Right kidney (tissue), 1 donor: ENCODE measurements around the gene BFSP2.
A peak's percentile ranks its signal among the peaks of the same experiment; 100 is the strongest.

Source experiments
- DNase-seq: peaks from one replicate; pipeline ENCODE4 v3.0.0-alpha.2; 2016

BFSP2 gene

GRCh38 chr3:133383741-133384140 is 16.1 kb upstream of the BFSP2 start:
- no peak for DNase-seq

- peak; percentile 57 for DNase-seq
Measured at GRCh38 chr3:133384331-133385027, 15.4 kb upstream of the BFSP2 start.

GRCh38 chr3:133386876-133387275 is 13.0 kb upstream of the BFSP2 start:
- DNase-seq = no peak

DNA sequence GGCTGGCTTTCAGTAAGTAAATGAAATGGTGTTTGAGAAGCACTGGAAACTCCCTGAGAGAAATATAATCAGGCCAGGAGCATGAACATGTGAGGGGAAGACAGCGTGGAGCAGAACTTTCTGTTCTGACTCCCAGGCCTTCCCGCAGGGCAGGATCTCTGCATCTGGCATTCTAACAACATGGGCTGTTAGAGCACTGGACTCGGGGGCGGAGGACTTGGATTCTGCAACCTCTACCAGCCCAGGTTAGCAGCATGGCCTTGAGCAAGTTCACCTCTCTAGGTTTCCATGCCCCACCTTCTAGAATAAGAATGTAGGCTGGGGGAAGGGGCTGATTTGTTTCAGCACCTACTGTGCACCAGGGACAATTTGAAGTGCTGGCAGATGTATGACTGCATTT is 12.5 kb upstream of the BFSP2 start:
- DNase-seq = no peak

DNA sequence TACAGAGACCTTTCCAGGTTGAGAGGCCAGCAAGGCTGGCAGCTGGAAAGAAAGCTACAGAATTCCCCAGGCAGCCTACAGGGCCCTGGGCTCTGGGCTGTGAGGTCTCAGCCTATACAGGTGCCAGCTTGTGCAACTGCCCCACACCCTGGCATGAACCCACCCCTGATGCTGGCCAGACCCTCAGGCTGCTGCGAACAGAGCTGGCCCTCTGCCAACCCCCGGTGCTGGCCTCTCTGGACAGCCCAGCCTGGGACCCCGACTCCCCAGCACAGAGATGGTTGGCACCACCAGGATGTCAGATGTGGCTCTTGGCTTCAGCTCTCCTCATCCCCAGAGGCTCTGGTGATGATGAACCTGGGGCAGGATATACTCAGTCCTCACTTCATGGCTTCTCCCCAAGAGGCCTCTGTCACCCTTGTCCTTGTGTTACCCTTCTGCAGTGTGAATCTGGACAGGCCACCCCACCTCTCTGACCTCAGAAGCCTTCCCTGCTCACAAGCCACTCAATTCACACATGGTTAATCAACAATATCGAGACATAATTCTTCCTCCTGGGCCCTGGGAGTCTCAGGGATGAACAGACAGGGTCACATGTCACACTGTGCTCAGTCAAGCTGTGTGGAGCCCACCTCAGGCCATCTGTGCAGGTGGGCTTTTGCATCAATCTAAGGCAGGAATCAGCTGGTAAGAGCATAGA is 11.0 kb upstream of the BFSP2 start:
- DNase-seq = no peak

- no peak for DNase-seq
Measured at GRCh38 chr3:133390715-133391114, 9.1 kb upstream of the BFSP2 start.

DNA sequence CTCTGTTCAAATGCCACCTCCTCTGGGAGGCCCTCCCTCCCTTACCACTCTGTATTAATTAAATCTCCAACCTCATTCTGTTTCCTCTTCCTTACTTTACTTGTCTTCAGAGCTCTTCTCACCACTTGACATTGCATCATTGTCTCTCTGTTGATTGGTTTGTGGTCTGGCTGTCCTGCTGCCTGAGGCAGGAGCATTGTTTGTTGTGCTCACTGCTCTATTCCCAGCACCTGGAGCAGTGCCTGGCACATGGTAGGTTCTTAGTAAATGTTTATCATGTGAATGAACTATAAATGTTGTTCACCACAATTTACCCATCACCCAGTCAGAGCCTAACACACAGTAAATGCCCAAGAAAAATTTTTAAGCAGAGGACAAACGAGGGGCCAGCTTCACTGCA is 6.7 kb upstream of the BFSP2 start:
- no peak for DNase-seq

- no peak for DNase-seq
Measured at GRCh38 chr3:133393691-133394474, 6.0 kb upstream of the BFSP2 start.

- no peak for DNase-seq
Measured at GRCh38 chr3:133394561-133395311, 5.1 kb upstream of the BFSP2 start.

DNA sequence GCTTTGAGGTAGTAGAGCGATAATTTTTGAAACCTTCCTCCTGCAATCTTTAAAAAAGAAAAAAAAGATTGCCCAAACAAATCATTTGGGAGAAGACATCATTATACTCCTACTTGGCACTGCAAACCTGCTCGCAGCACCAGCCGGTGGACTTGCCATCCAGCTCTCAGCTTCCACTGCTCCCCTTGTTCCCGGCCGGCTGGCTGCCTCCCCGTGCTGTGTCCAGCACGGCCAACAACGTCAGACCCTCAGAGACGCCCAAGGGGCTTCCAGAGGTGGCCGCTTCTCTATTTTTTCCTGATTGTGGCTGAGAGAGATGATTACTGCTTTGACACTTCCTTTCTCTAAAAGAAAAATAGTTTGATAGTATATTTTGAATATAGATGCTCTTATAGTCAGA is 3.0 kb upstream of the BFSP2 start:
- no peak for DNase-seq

GRCh38 chr3:133401374-133402135 is 1.7 kb downstream of the BFSP2 start:
- no peak for DNase-seq

GRCh38 chr3:133404920-133405319 is 5.1 kb downstream of the BFSP2 start:
- DNase-seq = no peak

GRCh38 chr3:133408366-133408765 is 8.5 kb downstream of the BFSP2 start:
- DNase-seq = no peak

- no peak for DNase-seq
Measured at GRCh38 chr3:133408961-133409360, 9.1 kb downstream of the BFSP2 start.

DNA sequence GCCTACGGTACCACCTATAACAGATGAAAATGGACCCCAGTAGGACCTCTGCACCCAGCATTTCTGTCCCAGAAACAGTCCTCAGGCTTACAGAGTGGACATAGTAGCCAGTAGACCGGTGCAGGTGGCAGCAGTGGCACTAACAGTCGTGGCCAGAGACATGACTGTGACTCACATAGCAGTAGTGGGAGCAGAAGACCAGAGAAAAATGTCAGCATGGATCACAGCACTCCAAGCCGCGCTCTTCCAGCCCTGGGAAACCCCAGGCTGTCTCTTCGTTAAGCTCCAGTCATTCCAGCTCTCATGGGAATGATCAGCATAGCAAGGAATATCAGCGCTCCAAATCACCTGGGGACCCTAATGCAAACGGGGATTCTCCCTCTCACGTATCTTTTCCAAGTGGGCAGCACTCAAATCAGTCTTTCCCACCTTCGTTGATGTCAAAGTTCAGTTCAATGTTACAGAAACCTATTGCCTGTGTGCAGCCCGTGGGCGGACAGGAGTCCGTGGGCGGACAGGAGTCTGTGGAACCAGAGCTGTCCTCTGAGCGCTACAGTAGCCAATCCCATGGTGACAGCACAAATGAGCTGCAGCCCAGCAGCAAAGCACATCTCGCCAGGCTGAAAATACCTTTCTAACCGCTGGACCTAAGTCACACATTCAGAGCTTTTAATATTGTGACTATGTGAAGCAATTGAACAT is 10.5 kb downstream of the BFSP2 start:
- DNase-seq = peak; percentile 26

DNA sequence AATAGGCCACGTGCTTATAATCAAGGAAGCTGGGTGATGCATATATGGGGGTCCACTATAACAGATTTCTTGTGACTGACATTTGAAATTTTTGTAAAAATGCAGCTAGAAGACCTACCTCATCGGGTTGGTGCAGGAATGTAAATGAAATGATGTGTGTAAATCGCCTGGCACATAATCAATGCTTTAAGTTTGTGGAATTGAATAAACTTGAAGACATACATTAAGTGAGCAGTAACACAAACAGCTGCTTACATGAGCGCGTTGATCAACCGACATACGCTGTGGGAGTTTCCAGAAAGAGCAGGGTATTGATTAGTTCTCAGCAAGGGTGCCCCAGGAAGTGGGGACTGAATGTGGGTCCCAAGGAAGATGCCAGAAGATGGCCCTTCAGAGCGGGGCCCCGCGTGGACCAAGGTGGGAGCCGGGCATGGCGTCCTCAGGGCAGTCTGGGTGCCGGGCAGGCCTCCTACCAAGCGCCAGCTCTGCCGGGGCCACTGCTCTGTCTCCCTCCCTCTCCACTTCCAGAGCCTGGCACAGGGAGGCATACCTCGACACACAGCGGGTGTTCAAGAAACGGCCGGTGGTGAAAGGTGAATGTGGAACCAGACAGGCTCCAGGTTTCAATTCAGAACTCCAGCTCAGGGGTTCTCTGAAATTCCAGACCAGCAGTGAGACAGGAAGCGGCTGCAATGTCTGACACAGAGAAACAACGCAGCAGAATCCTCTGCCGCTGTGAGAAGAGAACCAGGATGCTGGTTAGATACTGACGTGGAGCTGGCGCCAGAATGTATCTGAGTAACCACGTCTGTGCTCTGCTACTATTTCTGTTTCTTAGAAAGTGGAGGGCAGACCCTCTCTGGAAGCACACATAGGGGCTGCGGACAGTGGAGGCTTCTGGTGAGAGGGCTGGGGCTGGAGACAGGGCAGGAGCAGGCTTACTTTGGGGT is 12.6 kb downstream of the BFSP2 start:
- DNase-seq = no peak

DNA sequence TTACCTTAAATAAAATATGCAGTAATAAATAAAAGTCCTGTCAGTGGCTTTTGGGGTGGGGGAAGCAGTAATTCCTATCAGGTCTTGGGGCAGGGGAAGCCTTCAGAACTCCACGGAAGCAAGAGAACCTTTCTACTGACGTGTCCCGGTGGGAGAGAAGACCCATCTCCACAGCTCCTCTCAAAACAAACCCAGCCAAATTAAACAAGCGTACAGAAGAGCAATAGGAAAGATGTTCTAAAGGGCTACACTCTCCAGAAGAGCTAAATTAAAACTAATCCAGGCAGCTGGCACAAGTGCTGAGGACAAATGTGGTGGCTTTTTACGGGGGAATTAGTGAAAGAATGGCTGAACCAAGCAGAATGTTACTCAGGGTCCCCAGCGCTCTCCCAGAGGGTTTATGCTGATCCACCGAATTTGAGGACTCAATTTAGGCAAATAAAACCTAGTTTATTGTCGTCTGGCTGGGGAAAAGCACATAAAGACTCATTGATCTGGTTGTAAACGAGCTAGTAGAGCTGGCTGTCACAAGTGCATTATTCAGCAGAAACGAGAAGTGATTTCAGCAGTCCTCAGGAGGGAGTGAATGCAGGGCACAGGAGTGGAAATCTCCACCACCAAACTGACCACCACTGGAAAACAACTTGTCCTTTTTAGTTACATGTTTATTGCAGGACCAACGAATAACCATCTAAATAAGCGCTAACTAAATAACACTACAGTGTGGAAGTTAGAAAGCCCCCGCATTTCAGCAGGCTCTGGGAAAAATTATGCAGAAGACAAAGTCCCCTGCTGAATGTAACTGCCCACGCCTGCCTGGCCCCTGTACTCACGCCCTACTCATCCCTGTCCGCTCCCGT is 13.5 kb downstream of the BFSP2 start:
- peak; percentile 41 for DNase-seq

DNA sequence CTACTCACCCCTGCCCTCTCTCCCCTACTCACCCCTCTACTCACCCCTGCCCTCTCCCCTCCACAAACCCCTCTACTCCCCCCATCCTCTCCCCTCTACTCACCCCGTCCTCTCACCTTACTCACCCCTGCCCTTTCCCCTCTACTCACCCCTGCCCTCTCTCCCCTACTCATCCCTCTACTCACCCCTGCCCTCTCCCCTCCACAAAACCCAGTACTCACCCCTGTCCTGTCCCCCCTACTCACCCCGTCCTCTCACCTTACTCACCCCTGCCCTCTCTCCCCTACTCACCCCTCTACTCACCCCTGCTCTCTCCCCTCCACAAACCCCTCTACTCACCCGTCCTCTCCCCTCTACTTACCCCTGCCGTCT is 14.2 kb downstream of the BFSP2 start:
- no peak for DNase-seq

DNA sequence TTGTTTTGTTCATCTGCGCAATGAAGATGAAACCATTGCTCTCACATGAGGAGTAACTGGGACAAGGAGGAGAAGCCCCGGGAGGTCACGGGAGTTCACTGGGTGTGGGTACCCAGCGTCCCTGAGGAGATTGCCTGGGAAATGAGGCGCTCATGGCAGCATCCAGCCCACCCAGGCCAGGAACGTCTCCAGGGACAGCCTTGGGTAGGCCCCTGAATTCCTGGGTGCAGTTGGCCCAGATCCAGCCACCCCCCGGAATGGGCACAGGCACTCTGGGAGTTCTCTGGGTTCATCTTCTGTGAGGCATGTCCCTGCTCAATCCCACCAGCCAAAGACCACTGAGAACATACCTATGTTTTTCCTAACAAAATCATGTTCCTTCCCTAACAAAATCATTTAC is 18.5 kb downstream of the BFSP2 start:
- no peak for DNase-seq
